ENCODE data around the gene KCP.
"Not testable (repeated sequence)": the region's sequence is repeated elsewhere in the genome, so short reads cannot be mapped to it uniquely, and the experiment has no call there.

The KCP gene

GRCh38 chr7:128920913-128921582 is 10.5 kb upstream of the KCP start:
- no peak for DNase-seq

- no peak for DNase-seq
These were observed 9.6 kb upstream of the KCP start for GRCh38 chr7:128919881-128920799.

GRCh38 chr7:128919241-128919640 is 8.7 kb upstream of the KCP start:
- no peak for DNase-seq

- no peak for DNase-seq
These were observed 7.6 kb upstream of the KCP start for GRCh38 chr7:128918016-128918665.

- DNase-seq = no peak
These were observed 6.6 kb upstream of the KCP start for GRCh38 chr7:128917122-128917521.

- DNase-seq = no peak
These were observed 6.1 kb upstream of the KCP start for GRCh38 chr7:128916643-128916915.

- no peak for DNase-seq
These were observed 5.5 kb upstream of the KCP start for GRCh38 chr7:128915841-128916642.

GRCh38 chr7:128915271-128915819 is 4.8 kb upstream of the KCP start:
- no peak for DNase-seq

GRCh38 chr7:128914566-128915151 is 4.2 kb upstream of the KCP start:
- no peak for DNase-seq

- no peak for DNase-seq
These were observed 3.5 kb upstream of the KCP start for GRCh38 chr7:128913870-128914565.

- DNase-seq = not testable (repeated sequence)
These were observed 2.4 kb upstream of the KCP start for GRCh38 chr7:128912709-128913495.

GRCh38 chr7:128912281-128912680 is 1.8 kb upstream of the KCP start:
- DNase-seq = no peak

GRCh38 chr7:128911423-128912031 is 1.0 kb upstream of the KCP start:
- no peak for DNase-seq

- no peak for DNase-seq
These were observed 612 bp downstream of the KCP start for GRCh38 chr7:128909625-128910568.

GRCh38 chr7:128908750-128909624 is 1.5 kb downstream of the KCP start:
- DNase-seq = no peak

GRCh38 chr7:128906766-128907559 is 3.5 kb downstream of the KCP start:
- no peak for DNase-seq
